ENCODE measurements around the gene AVPR1A.

AVPR1A gene

GRCh38 chr12:63093084-63093483 lies 57.9 kb downstream of the AVPR1A start:
- DNase-seq, result no peak
